HG03521 (cell line): Measurements from ENCODE around the gene DBNDD2.

Experiments
- ATAC-seq: cut with Tn5 transposase; IDR thresholded peaks from one replicate; pipeline ENCODE4 v1.9.1; 2021; ENCODE audit warnings: mild to moderate bottlenecking, moderate library complexity; ENCODE audit not compliant: unreplicated experiment

The DBNDD2 gene

GRCh38 chr20:45445805-45446562 is 37.9 kb downstream of the DBNDD2 start:
- ATAC-seq = no peak

GRCh38 chr20:45448270-45448669 is 40.2 kb downstream of the DBNDD2 start:
- ATAC-seq = no peak

- no peak for ATAC-seq
Observed at GRCh38 chr20:45449528-45449927, 41.4 kb downstream of the DBNDD2 start.

- ATAC-seq = no peak
Observed at GRCh38 chr20:45450097-45450818, 42.2 kb downstream of the DBNDD2 start.

- ATAC-seq = no peak
Observed at GRCh38 chr20:45452238-45452637, 44.1 kb downstream of the DBNDD2 start.

- ATAC-seq = no peak
Observed at GRCh38 chr20:45452772-45453691, 44.9 kb downstream of the DBNDD2 start.

- ATAC-seq = no peak
Observed at GRCh38 chr20:45456632-45457031, 48.5 kb downstream of the DBNDD2 start.

- ATAC-seq = no peak
Observed at GRCh38 chr20:45459606-45460005, 51.5 kb downstream of the DBNDD2 start.
